ENCODE data around the gene PDAP1.

- TF ChIP-seq CTCF (IDR thresholded peaks at IDR 0.05), result no peak
- no peak; the same call in 1 of the 2 replicates for TF ChIP-seq TCF7L2 (IDR thresholded peaks at IDR 0.05; ENCODE audit: low read depth, low read length)
- 0 out of 4 replicates have a peak, but pooled peaks of 1 of the 2 experiments have one; percentile 10 for TF ChIP-seq REST (IDR thresholded peaks at IDR 0.05; ENCODE audit: insufficient read depth in 1 of 2, low read depth in 2 of 2, low read length in 1 of 2)
- peak; percentile 97 for TF ChIP-seq POLR2AphosphoS5 (IDR thresholded peaks at IDR 0.05; ENCODE audit: low read depth, low read length)
Measured at GRCh38 chr7:99408379-99409191, at the start of gene PDAP1, which contains the start of gene BUD31.
